GM12872 (cell line): Measurements from ENCODE around the gene ADAMTS17.

Experiments used
- TF ChIP-seq, protein P1 (sequence below): IDR thresholded peaks from 3 replicates; pipeline ENCODE4 v1.5.1; 2011; ENCODE audit warnings: low read depth, mild to moderate bottlenecking, low read length, moderate library complexity; ENCODE audit not compliant: insufficient read depth

ADAMTS17 gene

DNA sequence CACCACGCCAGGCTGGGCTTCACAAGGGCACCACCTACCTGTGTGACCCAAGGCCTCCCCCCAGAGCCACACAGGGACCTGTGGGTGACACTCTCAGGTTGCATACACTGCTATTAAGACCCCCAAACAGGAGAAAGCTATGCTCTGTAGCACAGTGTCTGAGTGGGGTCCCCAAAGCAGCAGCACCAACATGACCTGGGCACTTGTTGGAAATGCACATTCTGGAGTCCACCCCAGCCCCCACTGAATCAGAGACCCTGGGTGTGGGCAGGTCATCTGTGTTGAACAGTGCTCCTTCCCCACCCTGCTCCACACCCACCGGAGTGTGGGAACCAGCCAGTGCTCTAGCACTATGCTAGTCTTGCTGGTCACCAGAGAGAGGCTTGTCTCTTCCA is 76.1 kb downstream of the ADAMTS17 start:
- TF ChIP-seq, protein P1, sequence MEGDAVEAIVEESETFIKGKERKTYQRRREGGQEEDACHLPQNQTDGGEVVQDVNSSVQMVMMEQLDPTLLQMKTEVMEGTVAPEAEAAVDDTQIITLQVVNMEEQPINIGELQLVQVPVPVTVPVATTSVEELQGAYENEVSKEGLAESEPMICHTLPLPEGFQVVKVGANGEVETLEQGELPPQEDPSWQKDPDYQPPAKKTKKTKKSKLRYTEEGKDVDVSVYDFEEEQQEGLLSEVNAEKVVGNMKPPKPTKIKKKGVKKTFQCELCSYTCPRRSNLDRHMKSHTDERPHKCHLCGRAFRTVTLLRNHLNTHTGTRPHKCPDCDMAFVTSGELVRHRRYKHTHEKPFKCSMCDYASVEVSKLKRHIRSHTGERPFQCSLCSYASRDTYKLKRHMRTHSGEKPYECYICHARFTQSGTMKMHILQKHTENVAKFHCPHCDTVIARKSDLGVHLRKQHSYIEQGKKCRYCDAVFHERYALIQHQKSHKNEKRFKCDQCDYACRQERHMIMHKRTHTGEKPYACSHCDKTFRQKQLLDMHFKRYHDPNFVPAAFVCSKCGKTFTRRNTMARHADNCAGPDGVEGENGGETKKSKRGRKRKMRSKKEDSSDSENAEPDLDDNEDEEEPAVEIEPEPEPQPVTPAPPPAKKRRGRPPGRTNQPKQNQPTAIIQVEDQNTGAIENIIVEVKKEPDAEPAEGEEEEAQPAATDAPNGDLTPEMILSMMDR = no peak

DNA sequence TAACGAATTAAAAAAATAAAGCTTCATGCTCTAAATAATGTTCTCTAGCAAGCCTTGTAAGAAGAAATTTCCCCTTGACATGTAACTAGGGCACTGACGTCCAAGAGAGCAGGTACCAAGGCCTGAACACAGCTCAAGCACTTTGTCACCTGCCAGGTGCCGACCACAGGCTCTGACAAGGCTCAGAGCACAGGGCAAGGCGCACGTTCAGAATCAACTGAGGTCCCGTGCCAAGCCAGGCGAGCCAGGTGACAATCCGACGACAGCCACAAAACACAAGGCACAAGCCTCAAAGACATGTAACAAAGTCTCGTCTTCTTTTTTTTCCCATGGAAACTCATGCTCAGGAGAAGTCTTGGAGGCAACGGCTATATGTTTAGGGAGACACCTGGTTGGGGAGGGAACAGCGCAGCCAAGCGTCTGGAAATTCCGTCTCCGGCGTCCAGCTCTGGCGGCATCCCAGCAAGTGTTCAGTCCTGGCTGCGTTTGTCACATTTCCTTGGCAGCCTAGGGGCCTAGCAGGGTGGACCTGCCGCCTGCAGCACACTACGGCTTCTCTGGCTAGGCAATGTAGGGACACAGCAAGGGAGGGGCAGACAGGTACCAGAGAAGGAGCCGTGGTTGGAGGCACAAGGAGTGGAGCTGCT is 76.7 kb downstream of the ADAMTS17 start:
- TF ChIP-seq, protein P1 = no peak

DNA sequence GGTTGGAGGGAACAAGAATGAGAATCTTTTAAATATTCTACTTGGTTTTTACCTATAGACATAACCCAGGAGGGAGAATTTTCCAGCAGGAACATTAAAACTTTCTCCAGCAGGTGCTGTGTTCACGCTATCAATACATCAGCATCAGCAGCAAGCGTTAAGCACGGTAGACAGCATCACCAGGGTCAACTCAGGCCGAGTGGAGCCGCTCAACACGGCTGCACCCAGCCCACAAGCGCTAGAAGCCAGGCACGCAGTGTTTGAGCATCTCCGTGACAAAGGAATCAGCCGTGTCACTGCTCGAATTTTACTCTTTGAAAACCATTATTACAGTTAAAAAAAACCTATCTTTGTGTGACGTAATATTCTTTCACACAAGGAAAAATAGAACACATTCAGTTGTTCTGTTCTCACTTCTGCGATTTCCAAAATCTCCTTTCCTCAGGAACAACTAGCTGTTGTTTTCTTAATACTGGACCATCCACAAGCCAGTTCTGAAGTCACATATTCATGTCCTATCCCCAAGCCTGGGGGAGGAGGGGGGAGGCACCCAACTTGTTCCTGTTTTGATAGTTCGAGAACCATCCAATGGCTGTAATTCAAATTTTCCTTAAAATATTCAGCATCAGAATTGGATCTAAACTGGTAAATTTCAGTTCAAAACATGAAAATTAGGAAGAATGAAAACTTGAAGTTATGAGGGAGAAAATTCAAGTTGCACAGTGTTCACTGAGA is 77.9 kb downstream of the ADAMTS17 start:
- TF ChIP-seq, protein P1 = no peak

DNA sequence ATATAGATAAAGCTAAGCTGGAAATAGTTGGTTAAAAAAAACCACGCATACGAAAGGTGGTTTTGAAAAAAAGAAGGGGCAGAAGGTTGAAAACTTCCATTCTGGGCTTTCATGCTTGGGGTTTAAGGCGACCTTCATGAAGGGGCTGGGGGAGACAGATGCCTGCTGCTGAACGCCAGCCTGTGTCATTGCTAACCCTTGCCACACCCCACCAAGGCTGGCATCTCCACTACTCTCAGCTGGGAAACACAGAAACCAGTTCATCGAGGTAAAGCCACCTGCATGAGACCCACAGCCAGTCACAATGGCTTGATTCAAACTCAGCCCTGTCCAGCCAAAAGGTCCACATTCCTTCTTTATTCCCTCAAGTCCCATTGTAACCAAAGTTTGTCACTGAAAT is 78.7 kb downstream of the ADAMTS17 start:
- TF ChIP-seq, protein P1 = no peak

DNA sequence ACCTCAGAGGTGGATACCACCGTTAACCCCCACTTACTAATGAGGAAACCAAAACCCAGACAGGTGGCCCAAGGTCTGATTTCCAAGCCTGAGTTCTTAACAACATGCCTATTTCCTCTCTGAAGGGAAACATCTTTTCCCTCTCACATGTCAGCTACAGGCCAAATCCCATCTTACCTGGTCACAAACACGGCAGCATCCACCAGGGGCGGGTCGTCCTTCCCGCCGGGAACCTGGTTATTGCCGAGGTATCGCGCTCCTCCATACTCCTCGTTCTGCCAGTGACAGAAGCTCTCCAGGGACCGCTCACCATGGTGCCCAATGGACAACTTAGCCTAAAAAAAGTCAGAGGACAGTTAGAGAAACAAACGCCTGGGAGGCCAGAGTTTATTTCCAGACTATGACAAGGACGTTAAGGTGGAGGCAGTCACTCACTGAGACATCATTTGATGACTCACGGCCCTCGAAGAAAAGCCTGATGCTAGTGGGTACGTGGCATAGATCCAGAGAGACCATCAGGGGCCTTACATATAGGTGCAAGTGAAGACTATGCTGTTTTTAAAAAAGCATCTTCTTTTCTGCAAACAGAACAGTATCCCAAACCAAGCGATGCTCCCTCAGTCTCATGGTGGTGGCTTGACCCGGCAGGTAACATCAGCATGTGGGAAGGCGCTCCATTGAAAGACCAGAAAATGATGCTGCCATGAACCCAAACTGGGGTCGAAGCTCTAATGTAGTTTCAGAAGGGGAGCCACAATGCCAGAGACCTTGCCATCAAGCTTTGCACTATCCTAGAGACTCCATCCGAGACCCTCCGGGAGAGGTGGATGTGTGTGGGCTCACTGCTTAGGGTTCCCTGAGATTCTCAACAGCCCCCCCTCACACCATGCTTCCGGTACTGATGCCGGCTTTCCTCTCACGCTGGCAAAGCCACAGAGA is 80.2 kb downstream of the ADAMTS17 start:
- TF ChIP-seq, protein P1 = no peak

DNA sequence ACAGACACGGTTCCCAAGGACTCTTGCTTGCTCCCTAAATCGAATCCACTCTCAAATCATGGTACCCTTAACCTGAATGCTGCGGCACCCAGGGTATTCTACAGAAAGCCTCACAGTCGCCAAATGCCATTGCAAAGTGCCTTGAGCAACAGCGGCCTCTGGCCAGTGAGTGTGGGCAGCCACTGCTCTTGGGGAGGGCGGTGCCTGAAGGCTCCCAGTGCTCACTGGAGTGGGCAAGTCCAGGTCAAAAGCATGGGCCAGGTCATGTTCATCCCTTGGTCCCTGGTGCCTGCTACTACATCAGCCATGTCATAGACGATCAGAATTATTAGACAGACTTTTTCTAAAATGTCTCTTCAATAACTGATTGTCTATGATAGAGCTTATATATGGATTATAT is 82.5 kb downstream of the ADAMTS17 start:
- TF ChIP-seq, protein P1 = no peak
